NB4 (cell line): ENCODE data around the gene MS4A2.
"Not testable (repeated sequence)": the region's sequence is repeated elsewhere in the genome, so short reads cannot be mapped to it uniquely, and the experiment has no call there.

Source experiments
- DNase-seq: peaks from one replicate; pipeline ENCODE4 v3.0.0; 2010; ENCODE audit warnings: low read depth
- H3K4me3 ChIP-seq: one replicate; pipeline ENCODE4 v1.5.1; 2011; ENCODE audit warnings: mild to moderate bottlenecking, low read depth, low read length, moderate library complexity
- CTCF ChIP-seq: IDR thresholded peaks from one replicate; pipeline ENCODE4 v1.5.1; 2012; ENCODE audit warnings: low read depth, low read length
- MAX ChIP-seq: IDR thresholded peaks from 2 replicates; pipeline ENCODE4 v1.6.1; 2011; ENCODE audit warnings: low read depth, low read length
- MYC ChIP-seq: IDR thresholded peaks from 2 replicates; pipeline ENCODE4 v1.6.1; 2011; ENCODE audit warnings: low read depth, low read length
- POLR2A ChIP-seq: IDR thresholded peaks from 2 replicates; pipeline ENCODE4 v1.6.1; 2011; ENCODE audit warnings: mild to moderate bottlenecking; ENCODE audit not compliant: insufficient read length; ENCODE audit errors: extremely low read depth

MS4A2 gene

DNA sequence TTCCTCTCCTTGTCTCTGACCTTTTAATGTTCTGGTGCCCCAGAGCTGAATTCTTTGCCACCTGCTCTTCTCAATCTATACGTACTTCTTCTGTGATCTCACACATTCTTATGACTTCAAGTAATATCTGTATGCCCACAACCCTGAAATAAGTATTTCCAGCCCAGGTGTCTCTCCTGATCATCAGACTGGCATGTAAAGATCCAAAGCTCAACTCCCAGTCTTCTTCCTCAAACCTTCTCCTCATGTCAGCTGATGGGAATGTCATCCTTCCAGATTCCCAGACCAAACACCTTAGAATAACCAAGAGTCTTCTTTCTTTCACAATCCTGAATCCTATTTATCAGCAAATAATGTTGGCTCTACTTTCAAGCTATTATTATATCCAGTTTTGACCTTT lies 22.7 kb upstream of the MS4A2 start:
- no peak overlapping the region for H3K4me3 ChIP-seq
- TF ChIP-seq CTCF (no peak), POLR2A (no peak), MYC (no peak), MAX (no peak)
- no peak for DNase-seq

DNA sequence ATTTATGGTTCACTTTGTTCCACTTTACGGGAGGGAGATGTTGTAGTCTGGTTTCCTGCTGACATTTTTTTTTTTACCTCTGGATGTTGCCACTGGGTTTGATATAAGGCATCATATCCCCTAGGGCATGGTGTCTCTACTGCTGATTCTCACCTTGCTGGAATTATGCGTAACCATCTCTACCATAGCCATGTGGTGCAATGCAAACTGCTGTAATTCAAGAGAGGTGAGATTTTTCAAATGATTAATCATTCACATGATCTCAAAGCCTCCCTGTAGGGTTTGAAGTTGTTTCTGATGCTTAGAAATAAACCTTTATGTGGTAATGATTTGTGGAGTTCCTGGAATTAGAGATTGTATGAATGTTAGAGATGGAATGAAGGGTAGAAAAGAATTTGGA lies 19.0 kb upstream of the MS4A2 start:
- no peak for TF ChIP-seq POLR2A
- no peak for TF ChIP-seq MYC
- no peak for TF ChIP-seq CTCF
- no peak for TF ChIP-seq MAX

GRCh38 chr11:60071644-60072043 lies 16.8 kb upstream of the MS4A2 start:
- not testable (repeated sequence) for H3K4me3 ChIP-seq, DNase-seq

More for the DNA sequence above, 19.0 kb upstream of the MS4A2 start:
- no peak for DNase-seq
- H3K4me3 ChIP-seq = no peak overlapping the region

GRCh38 chr11:60077216-60077817 lies 11.1 kb upstream of the MS4A2 start:
- TF ChIP-seq CTCF = no peak
- no peak for TF ChIP-seq MAX
- TF ChIP-seq POLR2A = no peak
- TF ChIP-seq MYC = no peak
- no peak overlapping the region for H3K4me3 ChIP-seq
- DNase-seq = peak; percentile 63

DNA sequence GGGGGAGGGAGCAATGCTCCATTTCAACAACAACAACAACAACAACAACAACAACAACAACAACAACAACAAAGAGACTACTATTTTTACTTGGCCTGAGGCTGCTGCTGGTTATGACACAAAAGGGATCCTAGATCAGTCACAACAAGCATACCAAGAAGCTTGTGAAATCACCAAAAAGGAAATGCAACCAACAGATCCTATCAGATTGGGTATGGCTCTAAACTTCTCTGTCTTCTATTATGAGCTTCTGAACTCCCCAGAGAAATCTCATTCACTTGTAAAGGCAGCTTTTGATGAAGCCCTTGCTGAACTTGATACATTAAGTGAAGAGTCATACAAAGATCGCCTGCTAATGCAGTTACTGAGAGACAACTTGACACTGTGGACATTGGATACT lies 10.5 kb upstream of the MS4A2 start:
- peak; percentile 90 for DNase-seq
- no peak overlapping the region for H3K4me3 ChIP-seq
- no peak for TF ChIP-seq POLR2A
- no peak for TF ChIP-seq CTCF
- TF ChIP-seq MYC = no peak
- TF ChIP-seq MAX = no peak

DNA sequence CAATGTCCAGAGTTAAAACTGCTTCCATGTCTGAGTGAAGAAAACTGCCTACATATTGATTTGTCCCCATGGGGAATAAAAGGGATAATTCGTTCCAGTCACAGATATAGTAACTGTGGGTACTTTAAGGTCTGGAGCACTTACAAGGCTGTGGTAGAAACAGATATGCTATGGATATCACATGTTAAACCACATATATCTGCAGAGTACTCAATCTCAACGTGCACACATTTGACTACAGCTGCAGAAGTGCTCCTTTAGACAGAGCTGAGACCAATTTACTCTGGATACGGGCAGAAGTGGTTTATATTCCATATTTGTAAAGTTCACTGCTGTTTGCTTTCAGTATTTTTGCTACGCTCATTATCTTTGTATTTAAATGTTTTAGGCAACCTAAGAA lies 9.7 kb upstream of the MS4A2 start:
- TF ChIP-seq CTCF (no peak), MAX (no peak), POLR2A (no peak), MYC (no peak)
- H3K4me3 ChIP-seq = no peak overlapping the region
- DNase-seq = peak; percentile 21

DNA sequence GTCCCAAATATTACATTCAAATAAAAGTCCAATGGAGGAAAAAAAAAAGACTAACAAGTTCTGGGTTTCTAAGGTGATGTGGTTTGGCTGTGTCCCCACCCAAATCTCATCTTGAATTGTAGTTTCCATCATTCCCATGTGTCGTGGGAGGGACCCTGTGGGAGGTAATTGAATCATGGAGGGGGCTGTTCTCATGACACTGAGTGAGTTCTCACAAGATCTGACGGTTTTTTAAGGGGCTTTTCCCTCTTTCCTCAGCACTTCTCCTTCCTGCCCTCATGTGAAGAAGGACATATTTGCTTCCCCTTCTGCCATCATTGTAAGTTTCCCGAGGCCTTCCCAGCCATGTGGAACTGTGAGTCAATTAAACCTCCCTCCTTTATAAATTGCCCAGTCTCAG lies 7.9 kb upstream of the MS4A2 start:
- TF ChIP-seq POLR2A (no peak), MYC (no peak), CTCF (no peak), MAX (no peak)
- no peak for DNase-seq
- no peak overlapping the region for H3K4me3 ChIP-seq
